ENCODE results near the gene MRPS31. TPM values are rescaled to one million over a fixed set of nuclear protein-coding genes. Genes with fewer than 3 reads are reported as not detected.
A peak's percentile ranks its signal among the peaks of the same experiment; 100 is the strongest.

MRPS31 gene
- total RNA-seq, 2 donors from 2014 or later: 19.2 to 19.9 TPM

DNA sequence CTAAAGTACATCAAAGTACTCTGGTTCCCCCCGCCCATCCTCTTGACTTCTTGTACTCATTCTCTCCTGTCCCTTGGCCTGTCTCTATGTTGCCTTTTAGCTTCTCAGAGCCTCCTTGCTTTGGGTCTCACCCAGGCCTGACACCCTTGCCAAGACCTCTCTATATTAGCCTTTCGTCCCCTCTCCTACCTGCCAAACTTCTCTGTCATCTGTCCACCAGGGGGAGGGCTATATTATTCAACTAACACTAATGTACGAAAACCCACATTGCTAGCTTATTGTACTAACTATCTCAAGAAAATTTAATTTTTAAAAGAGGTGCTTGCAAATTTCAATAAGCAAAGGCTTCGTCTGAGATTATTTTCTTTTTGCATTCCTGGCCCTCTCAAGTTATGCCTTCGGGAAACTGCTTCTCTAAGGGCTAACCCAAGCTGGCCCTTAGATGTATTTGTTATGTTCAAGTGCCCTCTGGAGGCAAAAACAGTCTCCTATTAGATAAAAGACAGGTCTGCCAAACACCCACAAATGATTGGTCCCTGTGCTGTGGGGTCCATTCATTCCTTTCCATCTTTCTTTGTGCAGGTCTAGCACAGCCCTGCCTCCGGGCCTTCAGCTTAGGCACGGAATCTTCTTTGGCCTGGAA lies 6.3 kb upstream of the MRPS31 start:
- no peaks in the 10 kb centered on the region for H3K36me3 ChIP-seq
- peak; percentile 38 to 77 (median 73) for TF ChIP-seq CTCF (IDR thresholded peaks at IDR 0.05)
- no peak for TF ChIP-seq POLR2A (IDR thresholded peaks at IDR 0.05)
- no peak for TF ChIP-seq POLR2AphosphoS5 (IDR thresholded peaks at IDR 0.05)
- no peaks in the 10 kb centered on the region for H3K4me1 ChIP-seq (replicated peaks)
- DNase-seq (ENCODE audit: low spot score): peak; percentile 44
- intact Hi-C loops (cut with DNase I): loop anchor here (5.0 kb wide), 1 partner anchor 1095 kb away; no protein-coding TSS in a partner anchor
- H3K27me3 ChIP-seq (replicated peaks; ENCODE audit: insufficient read depth): no peaks in the 10 kb centered on the region
- H3K27ac ChIP-seq: no peak overlapping the region
- no peaks in the 10 kb centered on the region for H3K9me3 ChIP-seq
- 16% methylated on average over 7 of the region's 7 CpGs for WGBS
- H3K4me3 ChIP-seq: no peak overlapping the region

DNA sequence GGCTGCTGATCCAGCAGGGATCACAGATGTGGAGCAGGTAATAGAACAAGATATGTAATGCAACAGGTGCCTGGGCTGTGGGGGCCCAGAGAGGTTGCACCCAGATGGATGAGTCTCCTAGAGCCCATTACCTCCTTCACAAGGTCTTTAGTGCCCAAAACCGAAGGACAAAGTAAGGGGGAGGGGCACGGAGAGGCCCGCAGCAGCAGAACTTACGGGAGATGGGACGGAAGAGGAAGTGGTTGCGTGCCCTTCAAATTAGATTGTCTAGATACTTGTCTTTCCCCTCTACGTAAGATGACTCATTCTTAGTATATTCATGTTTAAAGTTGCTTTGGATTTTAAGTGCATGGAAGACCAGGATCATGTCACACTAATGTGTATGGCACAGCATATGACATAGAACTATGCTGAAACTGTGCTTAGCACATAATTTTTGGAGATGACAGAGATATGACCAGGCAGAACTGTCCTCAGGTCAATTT lies 5.7 kb upstream of the MRPS31 start:
- no peak for DNase-seq (ENCODE audit: low spot score)
- H3K36me3 ChIP-seq: no peaks in the 10 kb centered on the region
- intact Hi-C loops (cut with DNase I): loop anchor here (5.0 kb wide), 1 partner anchor 1094 kb away; no protein-coding TSS in a partner anchor
- no peak overlapping the region for H3K4me3 ChIP-seq
- no peaks in the 10 kb centered on the region for H3K9me3 ChIP-seq
- no peaks in the 10 kb centered on the region for H3K27me3 ChIP-seq (replicated peaks; ENCODE audit: insufficient read depth)
- H3K27ac ChIP-seq: no peak overlapping the region
- H3K4me1 ChIP-seq (replicated peaks): no peaks in the 10 kb centered on the region
- TF ChIP-seq POLR2A (IDR thresholded peaks at IDR 0.05) (no peak), POLR2AphosphoS5 (IDR thresholded peaks at IDR 0.05) (no peak), CTCF (IDR thresholded peaks at IDR 0.05) (no peak)
- 51% methylated on average over 7 of the region's 7 CpGs for WGBS

DNA sequence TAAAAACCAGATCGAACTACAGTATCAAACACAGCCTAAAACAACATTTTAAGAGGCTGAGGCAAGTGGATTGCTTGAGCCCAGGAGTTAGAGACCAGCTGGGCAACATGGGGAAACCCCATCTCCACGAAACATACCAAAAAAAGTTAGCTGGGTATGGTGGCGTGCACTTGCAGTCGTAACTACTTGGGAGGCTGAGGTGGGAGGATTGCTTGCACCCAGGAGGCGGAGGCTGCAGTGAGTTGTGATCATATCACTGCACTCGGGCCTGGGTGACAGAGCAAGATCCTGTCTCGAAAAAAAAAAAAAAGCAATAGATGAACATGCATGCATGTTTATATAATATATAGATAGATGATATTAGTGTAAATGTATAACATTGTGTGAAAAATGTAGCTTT lies 5.2 kb upstream of the MRPS31 start:
- DNase-seq (ENCODE audit: low spot score): no peak
- H3K27ac ChIP-seq: no peak overlapping the region
- no peak for TF ChIP-seq CTCF (IDR thresholded peaks at IDR 0.05)
- no peak for TF ChIP-seq POLR2A (IDR thresholded peaks at IDR 0.05)
- TF ChIP-seq POLR2AphosphoS5 (IDR thresholded peaks at IDR 0.05): no peak
- WGBS: 62% methylated on average over 7 of the region's 7 CpGs
- H3K9me3 ChIP-seq: no peaks in the 10 kb centered on the region
- no peaks in the 10 kb centered on the region for H3K36me3 ChIP-seq
- H3K4me1 ChIP-seq (replicated peaks): no peaks in the 10 kb centered on the region
- H3K4me3 ChIP-seq: no peak overlapping the region
- intact Hi-C loops (cut with DNase I): loop anchor here (5.0 kb wide), 1 partner anchor 1094 kb away; no protein-coding TSS in a partner anchor
- no peaks in the 10 kb centered on the region for H3K27me3 ChIP-seq (replicated peaks; ENCODE audit: insufficient read depth)

GRCh38 chr13:40774672-40775071 lies 3.7 kb upstream of the MRPS31 start:
- Histone ChIP-seq H3K36me3 (no peaks in the 10 kb centered on the region), H3K4me1 (replicated peaks) (peaks cover 2% of the 10 kb centered on the region), H3K4me3 (no peak overlapping the region), H3K27me3 (replicated peaks; ENCODE audit: insufficient read depth) (no peaks in the 10 kb centered on the region), H3K27ac (no peak overlapping the region), H3K9me3 (no peaks in the 10 kb centered on the region)
- intact Hi-C loops (cut with DNase I): loop anchor here (5.0 kb wide), 1 partner anchor 1092 kb away; no protein-coding TSS in a partner anchor
- no peak for TF ChIP-seq CTCF (IDR thresholded peaks at IDR 0.05)
- no peak for TF ChIP-seq POLR2AphosphoS5 (IDR thresholded peaks at IDR 0.05)
- no peak for TF ChIP-seq POLR2A (IDR thresholded peaks at IDR 0.05)
- DNase-seq (ENCODE audit: low spot score): no peak
- 75% methylated on average over 6 of the region's 6 CpGs for WGBS

All from prostate gland (tissue), 2 donors.